ENCODE results near the gene IL34.
A peak's percentile ranks its signal among the peaks of the same experiment; 100 is the strongest.

IL34 gene

GRCh38 chr16:70689970-70690891 is 43.9 kb downstream of the IL34 start:
- no peak for DNase-seq

DNA sequence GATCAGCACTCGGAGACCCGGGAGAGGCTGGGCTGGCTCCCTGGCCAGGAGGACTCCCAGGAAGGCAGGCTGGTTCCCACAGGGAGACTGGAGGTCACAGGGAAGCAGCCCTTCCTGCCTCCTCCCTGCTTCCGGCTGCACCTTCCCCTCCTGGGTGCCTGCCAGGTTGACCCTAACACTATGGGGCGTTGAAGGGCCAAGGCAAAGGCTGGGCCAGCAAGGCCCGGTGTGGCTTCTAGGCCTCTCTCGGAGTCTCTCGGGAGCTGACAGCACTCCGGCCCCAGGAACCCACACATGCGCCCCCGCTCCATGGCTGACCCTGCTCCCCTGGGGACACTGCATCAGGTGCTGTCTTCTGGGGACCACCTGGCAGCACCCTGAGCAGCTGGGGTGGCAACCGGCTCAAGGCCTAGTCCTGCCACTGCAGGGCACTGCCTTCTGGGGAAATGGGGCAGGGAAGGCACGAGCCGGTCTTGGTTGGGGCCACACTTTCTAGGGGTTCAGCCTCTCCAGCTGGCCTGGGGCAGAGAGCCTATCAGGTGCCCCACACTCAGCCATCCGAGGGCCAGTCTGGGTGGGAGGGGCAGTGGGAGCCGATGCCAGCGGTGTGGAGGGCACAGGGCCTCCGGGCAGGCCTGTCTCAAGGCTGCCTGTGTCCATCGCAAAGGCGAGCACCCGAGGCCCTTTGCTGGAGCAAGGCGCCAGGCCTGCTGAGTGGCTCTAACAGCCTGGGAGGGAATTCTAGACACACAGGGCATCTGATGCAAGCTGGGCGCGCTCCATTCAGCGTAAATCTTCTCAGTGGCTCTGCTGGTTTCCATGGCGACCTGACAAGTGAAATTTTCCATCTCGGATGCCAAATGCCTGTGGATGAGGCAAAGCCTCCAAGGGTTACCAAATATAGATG is 45.1 kb downstream of the IL34 start:
- DNase-seq, result peak; percentile 20

GRCh38 chr16:70692130-70692872 is 45.9 kb downstream of the IL34 start:
- DNase-seq, result no peak

- no peak for DNase-seq
Measured at GRCh38 chr16:70692873-70693671, 46.7 kb downstream of the IL34 start.

- no peak for DNase-seq
Measured at GRCh38 chr16:70694088-70694867, 47.9 kb downstream of the IL34 start.

- no peak for DNase-seq
Measured at GRCh38 chr16:70694868-70695218, 48.5 kb downstream of the IL34 start.

DNA sequence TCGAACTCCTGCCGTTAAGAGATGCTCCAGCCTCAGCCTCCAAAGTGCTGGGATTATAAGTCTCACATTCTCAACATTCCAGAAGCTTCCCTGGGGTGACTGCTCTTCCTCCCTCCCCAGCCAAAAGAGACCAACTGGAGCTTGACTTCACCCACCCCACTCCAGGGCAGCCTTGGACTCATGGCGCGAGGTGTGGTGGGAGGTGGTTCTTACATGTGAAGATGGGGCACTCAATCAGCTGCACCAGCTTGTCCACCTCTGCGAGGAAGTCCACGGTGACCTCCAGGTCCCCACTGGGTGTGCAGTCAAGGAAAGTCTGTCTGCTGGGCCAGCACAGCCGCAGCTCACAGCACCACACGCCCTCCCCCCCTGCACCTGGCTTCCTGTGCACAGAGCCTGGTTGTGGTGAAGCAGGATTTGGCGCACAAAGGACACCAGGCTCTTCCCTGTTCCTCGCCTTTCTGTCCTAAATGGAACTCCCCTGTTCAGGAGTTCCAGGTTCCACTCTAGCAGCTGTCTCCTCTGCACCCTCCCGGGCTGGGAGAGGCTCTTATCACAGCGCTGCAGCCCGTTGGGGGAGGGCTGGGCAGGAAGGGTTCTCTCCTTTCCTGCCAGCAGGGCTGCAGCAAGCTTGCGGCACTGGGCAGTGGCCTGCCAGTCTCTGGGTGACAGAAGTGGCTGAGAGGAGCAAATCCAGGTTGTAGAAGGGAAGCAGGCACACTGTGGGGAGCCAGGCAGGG is 49.1 kb downstream of the IL34 start:
- peak; percentile 86 for DNase-seq

DNA sequence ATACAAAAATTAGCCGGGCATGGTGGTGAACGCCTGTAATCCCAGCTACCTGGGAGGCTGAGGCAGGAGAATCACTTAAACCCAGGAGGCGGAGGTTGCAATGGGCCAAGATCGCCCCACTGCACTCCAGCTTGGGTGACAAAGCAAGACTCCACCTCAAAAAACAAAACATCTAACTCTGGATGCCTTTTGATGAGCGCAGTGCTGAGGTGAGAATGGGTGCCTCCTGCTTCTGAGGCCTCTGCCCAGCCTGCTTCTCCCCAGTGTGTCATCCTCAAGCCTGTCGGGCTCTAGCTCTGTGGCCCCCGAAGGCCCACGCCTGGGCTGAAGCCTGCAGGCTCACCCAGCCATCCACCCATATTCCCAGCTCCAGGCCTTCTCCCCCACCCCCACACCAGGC is 50.0 kb downstream of the IL34 start:
- no peak for DNase-seq

DNA sequence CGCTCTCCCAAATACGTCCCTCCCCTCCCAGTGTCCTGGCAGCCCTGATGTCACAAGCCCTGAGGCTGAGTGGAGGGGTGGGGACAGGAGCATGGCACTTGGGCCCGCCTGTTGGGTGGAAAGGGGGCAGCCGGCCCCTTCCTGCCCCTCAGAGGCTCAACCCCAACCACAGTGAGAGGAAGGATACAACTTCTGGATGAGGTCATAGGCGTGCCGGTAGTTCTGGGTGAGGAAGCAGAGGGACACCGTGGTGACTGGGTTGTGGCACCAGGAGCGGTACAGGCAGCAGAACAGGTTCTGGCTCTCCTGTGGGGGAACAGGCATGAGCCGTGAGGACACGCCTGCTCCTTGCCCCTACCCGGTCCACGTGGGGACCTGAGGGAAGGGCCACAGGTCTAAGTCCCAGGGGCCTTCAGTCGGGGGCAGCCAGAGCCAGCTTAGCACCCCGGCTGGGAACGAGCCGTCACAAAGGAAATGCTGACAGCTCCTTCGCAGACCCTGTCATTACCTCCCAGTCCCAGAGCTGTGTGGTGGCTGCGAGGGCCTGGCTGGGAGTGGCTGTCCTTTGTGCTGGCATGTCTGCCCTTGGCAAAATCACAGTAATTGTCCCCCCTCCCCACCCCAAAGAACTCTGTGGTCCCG is 50.7 kb downstream of the IL34 start:
- no peak for DNase-seq

DNA sequence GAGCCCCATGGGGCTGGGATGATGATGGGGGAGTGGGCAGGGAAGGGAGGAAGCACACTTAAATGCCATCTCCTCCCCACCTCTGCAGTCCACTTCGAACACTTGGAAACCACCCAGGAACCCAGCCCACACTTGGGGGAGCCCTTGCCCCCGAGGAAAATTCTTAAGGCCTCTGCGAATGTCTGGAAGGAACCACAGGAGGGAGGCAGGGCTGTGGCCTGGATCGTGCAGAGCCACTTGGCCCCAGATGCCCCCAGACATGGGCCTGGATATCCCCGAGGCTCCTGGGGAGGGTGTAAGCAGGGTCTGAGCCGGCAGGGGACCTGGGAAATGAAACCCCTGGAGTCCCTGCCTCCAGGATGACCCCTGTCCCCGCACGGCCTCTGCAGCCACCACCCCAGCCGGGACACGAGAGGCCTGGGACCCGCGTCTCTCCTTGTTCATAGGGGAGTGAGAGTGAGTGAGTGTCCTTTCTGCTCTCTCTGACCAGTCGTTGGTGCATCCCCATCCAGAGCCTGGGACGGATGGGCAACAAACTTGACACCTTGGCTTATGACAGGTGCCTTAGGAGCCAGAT is 51.3 kb downstream of the IL34 start:
- no peak for DNase-seq

DNA sequence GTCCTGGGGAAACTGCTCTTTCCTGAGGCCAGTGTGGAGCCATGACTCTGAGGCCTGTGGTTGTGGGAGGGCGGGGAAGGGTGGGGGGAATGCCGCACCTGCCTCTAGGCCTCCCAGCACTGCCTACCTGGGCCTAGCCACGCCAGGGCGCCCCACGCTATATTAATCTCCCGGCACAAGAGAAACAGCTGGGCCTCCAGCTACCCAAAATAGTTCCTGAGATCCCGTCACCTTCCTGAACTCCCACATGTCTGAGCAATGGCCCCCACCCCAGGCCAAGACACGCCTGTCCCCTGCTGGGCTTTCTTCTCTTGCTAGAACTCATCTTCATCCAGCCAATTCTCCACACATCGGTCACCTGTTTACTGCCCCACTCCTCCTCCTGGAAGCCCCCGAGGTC is 52.5 kb downstream of the IL34 start:
- no peak for DNase-seq

- no peak for DNase-seq
Measured at GRCh38 chr16:70699696-70700095, 53.3 kb downstream of the IL34 start.

DNA sequence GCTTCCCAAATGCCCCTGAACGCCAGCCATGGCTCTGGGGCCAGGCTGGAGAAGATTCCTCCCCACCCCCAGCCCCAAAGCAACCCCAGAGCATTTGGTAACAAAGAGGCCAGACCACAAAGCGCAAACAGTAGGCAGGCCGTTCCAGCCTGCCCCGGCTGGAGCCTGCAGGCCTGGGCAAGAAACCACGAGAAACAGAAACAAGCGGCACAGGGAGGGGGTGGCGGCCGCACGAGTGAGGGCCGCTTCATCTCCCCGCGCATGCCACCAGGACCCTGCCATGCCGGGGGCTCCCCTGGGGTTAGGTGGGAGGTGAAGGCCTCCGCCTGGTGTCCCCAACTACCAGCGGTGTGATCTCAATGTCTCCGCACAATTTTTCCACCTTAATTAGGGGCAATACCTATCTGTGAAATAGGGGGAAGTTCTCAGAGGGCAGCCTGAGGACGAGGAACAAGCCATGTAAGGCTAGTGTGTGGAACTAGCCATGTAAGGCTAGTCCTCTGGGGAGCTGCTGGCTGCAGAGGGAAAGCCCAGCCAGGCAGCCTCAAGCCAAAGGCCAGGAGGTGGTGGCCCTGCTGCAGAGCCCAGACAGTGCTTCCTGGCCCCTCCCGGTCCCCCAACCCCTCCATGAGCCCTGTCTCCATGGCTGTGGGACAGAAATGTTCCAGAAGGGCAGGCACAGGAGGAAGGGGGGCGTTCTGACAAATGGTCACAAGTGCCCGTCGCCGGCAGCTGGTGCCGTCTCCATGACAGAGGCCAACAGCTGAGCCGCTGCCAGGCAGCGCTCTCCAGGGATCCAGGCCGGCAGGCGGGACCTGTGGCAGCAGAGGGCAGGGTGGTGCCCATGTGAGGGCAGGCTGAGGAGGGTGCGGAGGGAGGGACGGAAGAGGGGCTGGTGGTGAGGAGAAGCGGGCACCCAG is 54.0 kb downstream of the IL34 start:
- no peak for DNase-seq

DNA sequence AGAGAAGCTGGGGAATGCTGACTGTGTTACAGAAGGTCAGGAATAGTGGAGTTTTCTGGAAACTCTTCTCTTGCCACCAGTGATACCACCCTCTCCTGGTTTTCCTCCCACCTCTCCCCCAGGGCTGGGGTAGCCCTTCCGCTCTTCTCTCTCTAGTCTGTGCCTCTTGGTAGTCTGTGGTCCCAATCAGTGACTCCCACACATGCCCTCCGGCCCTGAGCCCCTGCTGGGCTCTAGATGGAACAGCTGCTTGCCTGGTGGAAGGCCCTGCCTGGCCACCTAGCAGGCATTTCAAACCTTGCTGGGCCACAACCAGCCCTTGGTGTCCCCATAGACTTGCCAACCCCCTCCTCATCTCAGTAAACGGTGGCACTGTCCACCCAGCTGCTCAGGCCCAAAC is 54.7 kb downstream of the IL34 start:
- no peak for DNase-seq

- no peak for DNase-seq
Measured at GRCh38 chr16:70701596-70701995, 55.2 kb downstream of the IL34 start.

DNA sequence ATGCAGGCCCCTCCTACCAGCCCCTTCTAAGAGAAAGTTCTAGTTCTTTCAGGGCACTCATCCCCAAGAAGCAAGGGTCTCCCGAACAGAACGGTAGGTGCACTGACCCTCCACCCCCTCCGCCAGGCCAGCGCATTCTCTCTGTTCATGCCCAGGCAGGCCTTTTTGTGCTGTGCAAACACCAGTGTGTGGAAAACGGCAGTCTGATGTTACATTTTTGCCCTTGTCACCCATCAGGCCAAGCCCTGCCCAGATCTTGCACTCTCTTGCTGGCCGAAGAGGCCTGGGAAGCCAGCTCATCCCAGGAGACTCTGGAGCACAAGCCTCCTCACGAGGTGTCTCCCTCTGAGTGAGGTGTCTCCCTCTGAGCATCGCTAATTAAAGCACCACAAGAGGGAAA is 55.6 kb downstream of the IL34 start:
- no peak for DNase-seq

GRCh38 chr16:70702624-70703023 is 56.3 kb downstream of the IL34 start:
- peak; percentile 9 for DNase-seq

DNA sequence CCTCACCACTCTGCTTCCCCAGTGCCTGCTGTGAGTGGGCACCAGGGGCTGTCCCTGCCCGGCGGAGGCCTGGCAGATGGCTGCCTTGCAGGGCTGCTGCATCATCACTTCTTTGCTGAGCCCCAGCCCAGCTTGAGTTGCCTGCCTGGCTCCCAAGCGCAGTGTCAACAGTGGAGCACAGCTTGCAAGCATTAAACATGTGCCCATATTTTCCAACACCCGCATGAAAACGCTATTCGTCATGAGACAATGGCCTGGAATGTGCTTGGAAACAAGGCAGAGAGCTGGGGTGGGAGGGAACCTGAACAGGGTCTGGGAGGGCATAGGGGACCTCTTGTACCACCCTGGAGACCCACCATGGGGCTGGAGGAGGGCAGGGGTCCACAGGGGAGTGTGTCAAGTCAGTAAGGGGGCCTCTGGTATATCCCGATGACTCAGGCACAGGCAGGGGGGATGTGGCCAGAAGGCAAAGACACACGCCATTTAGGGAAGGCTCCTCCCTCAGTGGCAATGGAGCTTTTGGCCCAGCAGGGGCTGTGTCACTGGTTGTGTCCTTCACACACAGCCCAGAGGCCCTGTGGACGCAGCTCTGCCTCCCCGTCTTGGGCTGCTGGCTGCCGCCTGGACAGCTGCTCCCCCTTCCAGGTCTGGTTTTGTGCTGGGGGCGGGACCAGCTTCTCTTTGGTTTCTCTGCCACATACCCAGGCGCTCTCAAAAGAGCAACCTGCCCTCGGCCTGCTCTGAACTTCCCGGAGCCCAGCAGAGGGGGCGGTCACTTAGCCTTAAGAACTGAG is 56.9 kb downstream of the IL34 start:
- peak; percentile 10 for DNase-seq

Measured in DMS53 (cell line).